Embryonic facial prominence (tissue), 1 donor: ENCODE measurements around the gene NR1D2.

ENCODE experiments used
- DNase-seq: peaks from one replicate; pipeline ENCODE4 v3.0.0-alpha.2; 2016; ENCODE audit errors: extremely low spot score

The NR1D2 gene

GRCh38 chr3:23931597-23931996 is 13.5 kb upstream of the NR1D2 start:
- no peak for DNase-seq

GRCh38 chr3:23932571-23932970 is 12.5 kb upstream of the NR1D2 start:
- no peak for DNase-seq

GRCh38 chr3:23934253-23934652 is 10.8 kb upstream of the NR1D2 start:
- no peak for DNase-seq

- no peak for DNase-seq
Measured at GRCh38 chr3:23937296-23937695, 7.8 kb upstream of the NR1D2 start.

GRCh38 chr3:23938688-23939087 is 6.4 kb upstream of the NR1D2 start:
- no peak for DNase-seq

GRCh38 chr3:23940775-23941174 is 4.3 kb upstream of the NR1D2 start:
- DNase-seq, result no peak

- no peak for DNase-seq
Measured at GRCh38 chr3:23941440-23941839, 3.6 kb upstream of the NR1D2 start.

GRCh38 chr3:23942546-23942945 is 2.5 kb upstream of the NR1D2 start:
- no peak for DNase-seq

- DNase-seq, result no peak
Measured at GRCh38 chr3:23944007-23944783, 891 bp upstream of the NR1D2 start.

- no peak for DNase-seq
Measured at GRCh38 chr3:23945663-23945912, 502 bp downstream of the NR1D2 start.

- DNase-seq, result peak; percentile 80
Measured at GRCh38 chr3:23945913-23946687, 1.0 kb downstream of the NR1D2 start.

GRCh38 chr3:23948761-23949160 is 3.7 kb downstream of the NR1D2 start:
- no peak for DNase-seq

GRCh38 chr3:23949784-23950183 is 4.7 kb downstream of the NR1D2 start:
- DNase-seq, result no peak

GRCh38 chr3:23950293-23950692 is 5.2 kb downstream of the NR1D2 start:
- DNase-seq, result no peak

- no peak for DNase-seq
Measured at GRCh38 chr3:23952646-23953045, 7.6 kb downstream of the NR1D2 start.

- no peak for DNase-seq
Measured at GRCh38 chr3:23953523-23953922, 8.4 kb downstream of the NR1D2 start.

- DNase-seq, result no peak
Measured at GRCh38 chr3:23954144-23954543, 9.1 kb downstream of the NR1D2 start.

GRCh38 chr3:23956701-23957100 is 11.6 kb downstream of the NR1D2 start:
- DNase-seq, result no peak

GRCh38 chr3:23959135-23959900 is 14.2 kb downstream of the NR1D2 start:
- no peak for DNase-seq

- no peak for DNase-seq
Measured at GRCh38 chr3:23960649-23961048, 15.6 kb downstream of the NR1D2 start.

- DNase-seq, result no peak
Measured at GRCh38 chr3:23961066-23961465, 16.0 kb downstream of the NR1D2 start.

- DNase-seq, result no peak
Measured at GRCh38 chr3:23961913-23962312, 16.8 kb downstream of the NR1D2 start.
